CD14-positive monocyte (primary cell): ENCODE data around the gene ASF1A. TPM values are rescaled to one million over a fixed set of nuclear protein-coding genes. Genes with fewer than 3 reads are reported as not detected.

Experiments used
- DNase-seq, 3 donors: peaks; one replicate each; pipeline ENCODE4 v3.0.0-alpha.2; 2011 to 2022
- H2AFZ ChIP-seq: 2 replicates; pipeline ENCODE4 v1.6.0; 2012; ENCODE audit warnings: mild to moderate bottlenecking, low read depth, low read length, inconsistent platforms; ENCODE audit not compliant: insufficient read depth, poor library complexity, severe bottlenecking
- H3K27ac ChIP-seq, 2 donors: 1 replicate in 1 of 2; 2 replicates in 1 of 2; pipeline ENCODE4 v1.5.1; 2012 to 2013; ENCODE audit warnings: low read length in 2 of 2, control low read depth in 1 of 2, inconsistent platforms in 1 of 2, low read depth in 1 of 2, mild to moderate bottlenecking in 1 of 2
- H3K27me3 ChIP-seq, 2 donors: one replicate each; pipeline versions ENCODE4 v1.6.0 to v1.6.1; 2011 to 2013; ENCODE audit warnings: low read length in 2 of 2; ENCODE audit not compliant: control insufficient read depth in 2 of 2, insufficient read depth in 2 of 2
- H3K36me3 ChIP-seq, 2 donors: replicated peaks in 1 of 2; 1 replicate in 1 of 2; 2 replicates in 1 of 2; pipeline versions ENCODE4 v1.5.1 to v1.6.1; 2012 to 2013; ENCODE audit warnings: low read length in 2 of 2, control low read depth in 1 of 2, inconsistent platforms in 1 of 2, mild to moderate bottlenecking in 1 of 2; ENCODE audit not compliant: insufficient read depth in 2 of 2, control insufficient read depth in 1 of 2
- H3K4me1 ChIP-seq, 2 donors: 1 replicate in 1 of 2; 2 replicates in 1 of 2; pipeline versions ENCODE4 v1.5.1 to v1.6.1; 2012 to 2013; ENCODE audit warnings: low read length in 2 of 2, control low read depth in 1 of 2, inconsistent platforms in 1 of 2, mild to moderate bottlenecking in 1 of 2, moderate library complexity in 1 of 2; ENCODE audit not compliant: insufficient read depth in 2 of 2, control insufficient read depth in 1 of 2
- H3K4me2 ChIP-seq: replicated peaks from 2 replicates; pipeline ENCODE3; 2012; ENCODE audit warnings: low read length, moderate library complexity, mild to moderate bottlenecking; ENCODE audit not compliant: poor library complexity, severe bottlenecking; ENCODE audit errors: extremely low read depth
- H3K4me3 ChIP-seq, 3 experiments: fragments of 200-600 bp in 1 of 3; sonication (generic) in 1 of 3; replicated peaks in 1 of 3; 1 replicate in 2 of 3; 2 replicates in 1 of 3; pipeline ENCODE4 v1.5.1; 2011 to 2013; ENCODE audit warnings: low read length in 3 of 3, mild to moderate bottlenecking in 3 of 3, control low read depth in 2 of 3, low read depth in 2 of 3, inconsistent platforms in 1 of 3, moderate library complexity in 1 of 3
- H3K79me2 ChIP-seq: 2 replicates; pipeline ENCODE4 v1.6.0; 2012; ENCODE audit warnings: mild to moderate bottlenecking, control low read depth, inconsistent platforms, low read length, moderate library complexity; ENCODE audit not compliant: insufficient read depth
- H3K9ac ChIP-seq: 2 replicates; pipeline ENCODE4 v1.6.0; 2017; ENCODE audit warnings: low read length, mild to moderate bottlenecking; ENCODE audit not compliant: insufficient read depth, poor library complexity, severe bottlenecking
- H3K9me3 ChIP-seq, 2 donors: replicated peaks in 1 of 2; 1 replicate in 1 of 2; 2 replicates in 1 of 2; pipeline versions ENCODE4 v1.5.1 to v1.6.1; 2012 to 2013; ENCODE audit warnings: low read length in 2 of 2, control low read depth in 1 of 2; ENCODE audit not compliant: control insufficient read depth in 1 of 2, insufficient read depth in 1 of 2
- H4K20me1 ChIP-seq: 2 replicates; pipeline ENCODE4 v1.6.0; 2012; ENCODE audit warnings: mild to moderate bottlenecking, low read length, control low read depth, moderate library complexity; ENCODE audit not compliant: insufficient read depth
- H3K27ac Mint-ChIP-seq, 7 donors: one replicate each; pipeline ENCODE4 v1.8.0; 2020; ENCODE audit warnings: mild to moderate bottlenecking in 7 of 7, mixed read lengths in 7 of 7, moderate library complexity in 6 of 7, inconsistent platforms in 2 of 7
- H3K27me3 Mint-ChIP-seq, 3 donors: one replicate each; pipeline ENCODE4 v1.8.0; 2021 to 2022; ENCODE audit warnings: low read depth in 3 of 3, mild to moderate bottlenecking in 3 of 3, mixed read lengths in 3 of 3, moderate library complexity in 3 of 3, inconsistent platforms in 1 of 3
- H3K36me3 Mint-ChIP-seq, 2 donors: one replicate each; pipeline ENCODE4 v1.8.0; 2020; ENCODE audit warnings: mixed read lengths in 2 of 2, inconsistent platforms in 1 of 2, mild to moderate bottlenecking in 1 of 2
- H3K4me1 Mint-ChIP-seq: one replicate; pipeline ENCODE4 v1.8.0; 2020; ENCODE audit warnings: mild to moderate bottlenecking, mixed read lengths
- H3K4me3 Mint-ChIP-seq, 2 donors: one replicate each; pipeline ENCODE4 v1.8.0; 2020; ENCODE audit warnings: mild to moderate bottlenecking in 2 of 2, mixed read lengths in 2 of 2, moderate library complexity in 1 of 2
- H3K9me3 Mint-ChIP-seq, 7 donors: one replicate each; pipeline ENCODE4 v1.8.0; 2020 to 2022; ENCODE audit warnings: mixed read lengths in 7 of 7, mild to moderate bottlenecking in 6 of 7, moderate library complexity in 6 of 7, inconsistent platforms in 2 of 7
- WGBS: methylation state at CpG from one replicate; pipeline ENCODE4 v1.1.5; 2013; ENCODE audit warnings: missing lambda C conversion rate; ENCODE audit not compliant: insufficient coverage; 5-methylcytosine and 5-hydroxymethylcytosine counted together
- intact Hi-C, 2 donors: fragments of 100-400 bp; cut with micrococcal nuclease; formaldehyde crosslinking; loops; one replicate each; pipeline versions ENCODE4 v1.15.0 to v1.15.1; 2023
- polyA plus RNA-seq, 3 donors: library from polyadenylated mRNA; depleted of rRNA in 1 of 3; unstranded in 2 of 3; stranded (reverse) in 1 of 3; fragments of 300-500 nt in 2 of 3; fragments of >200 nt in 1 of 3; fragmentation: Illumina TruSeq in 2 of 3; gene quantifications; 1 replicate in 2 of 3; 2 replicates in 1 of 3; pipeline ENCODE4 v1.2.3, GENCODE V29; 2012 to 2021
- TF ChIP-seq, protein P1 (sequence below): fragments of 200-600 bp; IDR thresholded peaks from one replicate; pipeline ENCODE4 v1.8.0; 2022; ENCODE audit warnings: antibody characterized with exemption, mild to moderate bottlenecking

The ASF1A gene
- polyA plus RNA-seq, 3 donors = 3.1 to 14.4 (median 10.5) TPM

DNA sequence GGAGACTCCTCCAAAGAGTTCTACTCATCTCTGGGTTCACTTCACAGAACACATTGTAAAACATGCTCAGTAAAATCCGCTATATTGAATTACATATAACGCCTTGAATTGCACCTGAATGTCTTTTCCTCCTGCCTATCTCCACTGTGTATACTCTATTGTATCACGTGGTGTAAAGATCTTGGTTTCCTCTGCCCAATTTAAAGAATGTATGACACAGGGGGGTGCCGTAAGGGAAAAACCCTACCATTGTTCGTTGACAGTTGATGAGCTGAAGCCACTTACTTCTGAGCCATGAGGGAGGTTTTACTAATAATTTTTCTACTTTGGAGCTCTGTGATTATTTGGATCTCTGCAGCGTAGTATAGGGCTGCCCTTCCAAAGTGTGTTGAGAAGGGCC, 6.0 kb downstream of the ASF1A start:
- H3K36me3 Mint-ChIP-seq = peaks cover 40 to 53% of the 10 kb centered on the region in 2 donors
- TF ChIP-seq, protein P1, sequence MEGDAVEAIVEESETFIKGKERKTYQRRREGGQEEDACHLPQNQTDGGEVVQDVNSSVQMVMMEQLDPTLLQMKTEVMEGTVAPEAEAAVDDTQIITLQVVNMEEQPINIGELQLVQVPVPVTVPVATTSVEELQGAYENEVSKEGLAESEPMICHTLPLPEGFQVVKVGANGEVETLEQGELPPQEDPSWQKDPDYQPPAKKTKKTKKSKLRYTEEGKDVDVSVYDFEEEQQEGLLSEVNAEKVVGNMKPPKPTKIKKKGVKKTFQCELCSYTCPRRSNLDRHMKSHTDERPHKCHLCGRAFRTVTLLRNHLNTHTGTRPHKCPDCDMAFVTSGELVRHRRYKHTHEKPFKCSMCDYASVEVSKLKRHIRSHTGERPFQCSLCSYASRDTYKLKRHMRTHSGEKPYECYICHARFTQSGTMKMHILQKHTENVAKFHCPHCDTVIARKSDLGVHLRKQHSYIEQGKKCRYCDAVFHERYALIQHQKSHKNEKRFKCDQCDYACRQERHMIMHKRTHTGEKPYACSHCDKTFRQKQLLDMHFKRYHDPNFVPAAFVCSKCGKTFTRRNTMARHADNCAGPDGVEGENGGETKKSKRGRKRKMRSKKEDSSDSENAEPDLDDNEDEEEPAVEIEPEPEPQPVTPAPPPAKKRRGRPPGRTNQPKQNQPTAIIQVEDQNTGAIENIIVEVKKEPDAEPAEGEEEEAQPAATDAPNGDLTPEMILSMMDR = no peak
- no peaks in the 10 kb centered on the region for H3K9me3 Mint-ChIP-seq
- peaks cover 10 to 14% of the 10 kb centered on the region in 2 donors for H3K4me1 ChIP-seq
- DNase-seq = no peak
- H4K20me1 ChIP-seq = peaks cover 54% of the 10 kb centered on the region
- no peaks in the 10 kb centered on the region for H3K9me3 ChIP-seq
- intact Hi-C loops = loop anchor here (10.0 kb wide), 2 partner anchors 95 to 215 kb away; no protein-coding TSS in a partner anchor
- peaks cover 22% of the 10 kb centered on the region for H3K4me1 Mint-ChIP-seq
- peaks cover 0 to 3% (median 0%) of the 10 kb centered on the region in 3 donors for H3K27me3 Mint-ChIP-seq
- H3K79me2 ChIP-seq = peaks cover 73% of the 10 kb centered on the region
- peaks cover 29 to 58% of the 10 kb centered on the region in 2 donors for H3K36me3 ChIP-seq
- H3K9ac ChIP-seq = no peak overlapping the region
- no peak overlapping the region for H2AFZ ChIP-seq
- H3K27ac Mint-ChIP-seq = no peak overlapping the region
- no peak overlapping the region for H3K4me2 ChIP-seq
- no peak overlapping the region for H3K4me3 ChIP-seq
- WGBS = 83% methylated on average over 1 of the region's 6 CpGs
- H3K27ac ChIP-seq = peak overlapping the region in 1 of 2 donors; percentile 47
- H3K27me3 ChIP-seq = no peaks in the 10 kb centered on the region
- H3K4me3 Mint-ChIP-seq = no peak overlapping the region

DNA sequence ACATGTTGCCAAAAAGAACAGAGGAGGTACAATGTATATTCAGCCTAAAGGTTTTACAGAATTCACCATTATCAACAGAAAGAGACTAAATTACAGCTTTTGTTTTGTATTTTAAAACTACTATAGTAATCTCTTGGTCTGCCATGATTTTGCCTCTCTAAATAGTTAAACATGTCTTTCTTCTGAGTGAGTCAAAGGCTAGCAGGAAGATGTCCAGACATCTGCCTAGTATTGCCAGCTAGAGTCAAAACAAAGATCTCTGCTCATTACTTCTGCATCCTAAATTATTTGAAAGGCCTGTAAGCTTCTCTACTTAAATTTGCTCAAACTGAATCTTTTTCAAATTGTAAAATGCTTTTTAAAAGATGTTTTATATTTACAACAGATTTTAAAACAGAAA, 8.8 kb downstream of the ASF1A start:
- DNase-seq = no peak
- H3K27ac Mint-ChIP-seq = peak overlapping the region in 1 of 7 donors; percentile 15
- no peak overlapping the region for H3K4me3 Mint-ChIP-seq
- peak overlapping the region in 1 of 2 donors; percentile 10 for H3K27ac ChIP-seq
- no peak overlapping the region for H3K9ac ChIP-seq
- H3K36me3 Mint-ChIP-seq = peaks cover 63 to 74% of the 10 kb centered on the region in 2 donors
- peaks cover 0 to 1% (median 0%) of the 10 kb centered on the region in 3 donors for H3K27me3 Mint-ChIP-seq
- H3K27me3 ChIP-seq = no peaks in the 10 kb centered on the region
- peaks cover 48% of the 10 kb centered on the region for H4K20me1 ChIP-seq
- peaks cover 55 to 85% of the 10 kb centered on the region in 2 donors for H3K36me3 ChIP-seq
- H2AFZ ChIP-seq = no peak overlapping the region
- H3K4me1 Mint-ChIP-seq = peaks cover 13% of the 10 kb centered on the region
- H3K9me3 ChIP-seq = no peaks in the 10 kb centered on the region
- intact Hi-C loops = no loop called here
- no peak overlapping the region for H3K4me3 ChIP-seq
- H3K9me3 Mint-ChIP-seq = no peaks in the 10 kb centered on the region
- no peaks in the 10 kb centered on the region for H3K4me1 ChIP-seq
- H3K4me2 ChIP-seq = no peak overlapping the region
- H3K79me2 ChIP-seq = peaks cover 55% of the 10 kb centered on the region
- TF ChIP-seq, protein P1 = no peak
